OCI-LY7 (cell line): Measurements from ENCODE around the gene SLC25A45. TPM values are rescaled to one million over a fixed set of nuclear protein-coding genes. Genes with fewer than 3 reads are reported as not detected.
A peak's percentile ranks its signal among the peaks of the same experiment; 100 is the strongest.

Experiments
- BruUV-seq: library from RNA; stranded (reverse); fragments of 400-500 nt; replicated peaks from 2 replicates; lab custom pipeline; 2021; lab: Mats Ljungman, UMichigan
- CTCF ChIA-PET: fragments of 300-600 bp; sonication (Branson Sonifier 250); formaldehyde crosslinking; loops from one replicate; lab custom pipeline; 2022; ENCODE audit warnings: antibody characterized with exemption; ENCODE audit not compliant: unreplicated experiment; lab: Charles Lee
- POLR2A ChIA-PET: fragments of 300-600 bp; sonication (Branson Sonifier 250); formaldehyde crosslinking; loops from one replicate; lab custom pipeline; 2022; ENCODE audit warnings: antibody characterized with exemption; lab: Charles Lee
- DNase-seq: peaks from one replicate; pipeline ENCODE4 v3.0.0-alpha.2; 2015; ENCODE audit warnings: low spot score
- H2AFZ ChIP-seq: fragments of 200-600 bp; sonication (generic), shearing (Covaris generic); 2 replicates; pipeline ENCODE4 v1.6.1; 2014; ENCODE audit warnings: mild to moderate bottlenecking, antibody characterized with exemption, low read length, moderate library complexity
- H3K27ac ChIP-seq: fragments of 200-600 bp; sonication (generic); 2 replicates; pipeline ENCODE4 v1.5.1; 2014; ENCODE audit warnings: mixed run types, low read depth, mild to moderate bottlenecking, moderate library complexity, low read length, inconsistent platforms; ENCODE audit not compliant: poor library complexity, severe bottlenecking
- H3K36me3 ChIP-seq: fragments of 200-600 bp; sonication (generic); 2 replicates; pipeline ENCODE4 v1.6.1; 2014; ENCODE audit warnings: mild to moderate bottlenecking, antibody characterized with exemption, low read length, moderate library complexity, mixed read lengths; ENCODE audit not compliant: insufficient read depth
- H3K4me1 ChIP-seq: fragments of 200-600 bp; sonication (generic); 2 replicates; pipeline ENCODE4 v1.5.1; 2014; ENCODE audit warnings: mild to moderate bottlenecking, low read length; ENCODE audit not compliant: insufficient read depth, poor library complexity, severe bottlenecking
- H3K4me2 ChIP-seq: fragments of 200-600 bp; sonication (generic); 2 replicates; pipeline ENCODE4 v1.6.1; 2014; ENCODE audit warnings: mild to moderate bottlenecking, low read length
- H3K4me3 ChIP-seq: fragments of 200-600 bp; sonication (generic); 2 replicates; pipeline ENCODE4 v1.5.1; 2014; ENCODE audit warnings: mild to moderate bottlenecking, low read depth, low read length; ENCODE audit not compliant: poor library complexity, severe bottlenecking
- H3K79me2 ChIP-seq: fragments of 200-600 bp; sonication (generic); 2 replicates; pipeline ENCODE4 v1.6.1; 2016; ENCODE audit warnings: low read depth, mild to moderate bottlenecking, low read length, moderate library complexity, mixed read lengths; ENCODE audit not compliant: insufficient read depth
- H3K9me2 ChIP-seq: fragments of 200-600 bp; sonication (generic); 2 replicates; pipeline ENCODE4 v1.6.1; 2016; ENCODE audit warnings: mild to moderate bottlenecking, low read length, mixed read lengths; ENCODE audit not compliant: insufficient read depth
- H3K9me3 ChIP-seq: fragments of 200-600 bp; sonication (generic); 2 replicates; pipeline ENCODE4 v1.6.1; 2014; ENCODE audit warnings: mild to moderate bottlenecking, mixed run types, low read length, mixed read lengths
- H4K20me1 ChIP-seq: fragments of 200-600 bp; sonication (generic); 2 replicates; pipeline ENCODE4 v1.6.1; 2014; ENCODE audit warnings: mild to moderate bottlenecking, antibody characterized with exemption, low read length, moderate library complexity, mixed read lengths; ENCODE audit not compliant: insufficient read depth
- CTCF ChIP-seq: fragments of 200-600 bp; sonication (generic); conservative IDR thresholded peaks from 2 replicates; pipeline ENCODE4 v1.5.1; 2014; ENCODE audit warnings: mild to moderate bottlenecking, antibody characterized with exemption, low read length, moderate library complexity, mixed read lengths
- EZH2phosphoT487 ChIP-seq: fragments of 200-600 bp; sonication (generic); IDR thresholded peaks from 2 replicates; pipeline ENCODE4 v1.6.1; 2018; ENCODE audit warnings: low read depth, borderline replicate concordance, mild to moderate bottlenecking, mixed run types, antibody characterized with exemption, low read length, moderate library complexity, mixed read lengths
- intact Hi-C: fragments of 100-400 bp; cut with micrococcal nuclease; formaldehyde crosslinking; loops from one replicate; pipeline ENCODE4 v1.10.0; 2022; ENCODE audit not compliant: unreplicated experiment
- total RNA-seq, 2 experiments: library from RNA; depleted of rRNA in 1 of 2; stranded (reverse); fragments of >200 nt in 1 of 2; shearing (Covaris generic) in 1 of 2; gene quantifications; 2 replicates each; pipeline ENCODE4 v1.2.3, GENCODE V29; 2014 to 2022

Gene SLC25A45
- total RNA-seq, 2 experiments from 2014 or later: 7.0 to 20.7 TPM

GRCh38 chr11:65380460-65381119 is 1.9 kb downstream of the SLC25A45 start:
- H3K79me2 ChIP-seq: no peaks in the 10 kb centered on the region
- H3K4me2 ChIP-seq: no peak overlapping the region
- H3K9me2 ChIP-seq: no peaks in the 10 kb centered on the region
- H3K4me1 ChIP-seq: peaks cover 42% of the 10 kb centered on the region
- TF ChIP-seq CTCF (0 out of 2 replicates have a peak, but pooled peaks have one; percentile 21), EZH2phosphoT487 (no peak)
- ChIA-PET CTCF (no interaction called here), POLR2A (interaction anchor here (1.2 kb wide), 1 partner anchor 8 kb away, joined by 3 read pairs; no protein-coding TSS in a partner anchor)
- no peak overlapping the region for H3K27ac ChIP-seq
- no peak for DNase-seq
- H4K20me1 ChIP-seq: no peaks in the 10 kb centered on the region
- H3K9me3 ChIP-seq: no peaks in the 10 kb centered on the region
- no peak overlapping the region for H3K4me3 ChIP-seq
- no peaks in the 10 kb centered on the region for H3K36me3 ChIP-seq
- no TSS peak for BruUV-seq
- intact Hi-C loops: no loop called here
- H2AFZ ChIP-seq: no peak overlapping the region

- no peak for TF ChIP-seq EZH2phosphoT487
- TF ChIP-seq CTCF: no peak
- no TSS peak for BruUV-seq
- Histone ChIP-seq H3K36me3 (no peaks in the 10 kb centered on the region), H4K20me1 (no peaks in the 10 kb centered on the region), H3K4me1 (peaks cover 42% of the 10 kb centered on the region), H3K9me2 (no peaks in the 10 kb centered on the region), H2AFZ (no peak overlapping the region), H3K4me3 (no peak overlapping the region), H3K4me2 (no peak overlapping the region), H3K9me3 (no peaks in the 10 kb centered on the region), H3K27ac (no peak overlapping the region), H3K79me2 (no peaks in the 10 kb centered on the region)
- CTCF ChIA-PET: interaction anchor here (0.5 kb wide), 1 partner anchor 107 kb away, joined by 3 read pairs; no protein-coding TSS in a partner anchor
- intact Hi-C loops: no loop called here
- POLR2A ChIA-PET: interaction anchor here (0.6 kb wide), 1 partner anchor 10 kb away, joined by 5 read pairs; no protein-coding TSS in a partner anchor
- no peak for DNase-seq
Measured at GRCh38 chr11:65379698-65380459, 2.6 kb downstream of the SLC25A45 start.
